Measurements from ENCODE around the gene UNG. TPM values are rescaled to one million over a fixed set of nuclear protein-coding genes. Genes with fewer than 3 reads are reported as not detected.

UNG gene
- total RNA-seq, 1 donor from 2014 or later: 13.3 TPM

DNA sequence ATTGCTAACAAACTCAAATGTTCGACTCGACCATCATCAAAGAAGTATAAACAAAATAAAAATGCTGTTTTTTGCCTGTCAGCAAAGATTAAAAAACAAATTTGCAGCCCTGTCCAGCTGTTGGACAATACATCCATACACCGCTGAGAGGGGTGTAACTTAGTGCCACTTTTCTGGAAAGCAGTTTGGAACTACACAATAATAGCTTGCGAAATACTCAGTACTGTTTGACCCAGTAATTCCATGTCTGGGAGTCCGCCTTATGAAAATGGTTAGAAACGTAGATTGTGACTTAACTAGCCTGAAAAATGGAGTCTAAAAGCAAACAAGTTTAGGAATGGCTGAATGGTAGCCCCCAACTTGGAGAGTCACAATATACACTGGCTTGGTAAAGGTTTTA, 38.6 kb upstream of the UNG start:
- DNase-seq (no peak), ATAC-seq (ENCODE audit: low read depth) (no peak)
- ChIA-PET POLR2A (no interaction called here), CTCF (no interaction called here)
- Mint-ChIP-seq H3K4me1 (peaks cover 7% of the 10 kb centered on the region), H3K36me3 (ENCODE audit: low read depth) (peaks cover 29% of the 10 kb centered on the region), H3K4me3 (no peak overlapping the region), H3K9me3 (no peaks in the 10 kb centered on the region), H3K27me3 (no peaks in the 10 kb centered on the region), H3K27ac (no peak overlapping the region)
- intact Hi-C loops (cut with micrococcal nuclease): no loop called here
- TF ChIP-seq, protein P1, sequence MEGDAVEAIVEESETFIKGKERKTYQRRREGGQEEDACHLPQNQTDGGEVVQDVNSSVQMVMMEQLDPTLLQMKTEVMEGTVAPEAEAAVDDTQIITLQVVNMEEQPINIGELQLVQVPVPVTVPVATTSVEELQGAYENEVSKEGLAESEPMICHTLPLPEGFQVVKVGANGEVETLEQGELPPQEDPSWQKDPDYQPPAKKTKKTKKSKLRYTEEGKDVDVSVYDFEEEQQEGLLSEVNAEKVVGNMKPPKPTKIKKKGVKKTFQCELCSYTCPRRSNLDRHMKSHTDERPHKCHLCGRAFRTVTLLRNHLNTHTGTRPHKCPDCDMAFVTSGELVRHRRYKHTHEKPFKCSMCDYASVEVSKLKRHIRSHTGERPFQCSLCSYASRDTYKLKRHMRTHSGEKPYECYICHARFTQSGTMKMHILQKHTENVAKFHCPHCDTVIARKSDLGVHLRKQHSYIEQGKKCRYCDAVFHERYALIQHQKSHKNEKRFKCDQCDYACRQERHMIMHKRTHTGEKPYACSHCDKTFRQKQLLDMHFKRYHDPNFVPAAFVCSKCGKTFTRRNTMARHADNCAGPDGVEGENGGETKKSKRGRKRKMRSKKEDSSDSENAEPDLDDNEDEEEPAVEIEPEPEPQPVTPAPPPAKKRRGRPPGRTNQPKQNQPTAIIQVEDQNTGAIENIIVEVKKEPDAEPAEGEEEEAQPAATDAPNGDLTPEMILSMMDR (IDR thresholded peaks at IDR 0.05): no peak

DNA sequence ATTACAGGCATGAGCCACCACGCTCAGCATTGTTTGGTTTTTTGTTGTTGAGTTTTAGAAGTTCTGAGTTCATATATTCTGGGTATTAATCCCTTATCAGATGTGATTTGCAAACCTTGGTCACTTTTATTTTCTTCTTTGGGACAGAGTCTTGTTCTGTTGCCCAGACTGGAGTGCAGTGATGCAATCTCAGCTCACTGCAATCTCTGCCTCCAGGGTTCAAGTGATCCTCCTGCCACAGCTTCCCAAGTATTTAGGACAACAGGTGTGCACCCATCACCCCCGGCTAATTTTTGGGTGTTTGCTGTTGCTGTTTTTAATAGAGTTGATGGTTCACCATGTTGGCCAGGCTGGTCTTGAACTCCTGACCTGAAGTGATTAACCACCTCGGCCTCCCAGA, 33.3 kb upstream of the UNG start:
- Mint-ChIP-seq H3K27me3 (no peaks in the 10 kb centered on the region), H3K36me3 (ENCODE audit: low read depth) (peaks cover 30% of the 10 kb centered on the region), H3K4me3 (no peak overlapping the region), H3K27ac (no peak overlapping the region), H3K9me3 (no peaks in the 10 kb centered on the region), H3K4me1 (peaks cover 2% of the 10 kb centered on the region)
- ChIA-PET POLR2A (no interaction called here), CTCF (no interaction called here)
- ATAC-seq (ENCODE audit: low read depth) (no peak), DNase-seq (no peak)
- TF ChIP-seq, protein P1 (IDR thresholded peaks at IDR 0.05): no peak
- intact Hi-C loops (cut with micrococcal nuclease): no loop called here

DNA sequence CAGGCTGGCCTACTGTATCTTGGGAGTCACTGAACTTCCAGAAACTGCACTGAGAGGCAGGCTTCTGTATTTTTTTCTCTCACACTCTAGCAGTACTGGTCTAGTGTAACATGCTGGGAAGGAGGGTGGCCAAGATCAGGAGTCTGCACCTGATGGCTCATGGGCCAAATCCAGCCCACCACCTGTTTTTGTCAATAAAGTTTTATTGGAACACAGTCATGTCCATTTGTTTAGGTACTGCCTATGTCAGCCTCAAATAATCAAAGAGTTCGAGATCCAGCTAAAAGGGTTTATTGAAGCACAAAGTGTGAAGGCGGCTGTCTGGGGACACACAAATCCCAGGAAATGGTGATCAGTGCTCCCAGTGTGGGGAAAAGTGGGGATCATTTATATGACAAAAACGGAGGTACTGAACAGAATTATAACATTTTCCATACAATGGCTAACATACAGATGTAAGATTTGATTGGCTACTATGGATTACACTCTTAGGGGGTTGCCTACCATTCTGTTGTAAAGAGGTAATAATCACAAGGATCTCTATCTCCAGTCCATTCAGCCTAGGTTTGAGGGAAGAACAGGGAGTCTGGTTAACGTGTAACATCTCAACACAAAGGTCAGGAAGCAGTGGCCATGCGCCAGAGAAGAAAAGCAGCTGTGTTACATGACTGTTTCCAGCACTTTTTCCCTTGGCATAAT, 32.1 kb upstream of the UNG start:
- CTCF ChIA-PET: no interaction called here
- Mint-ChIP-seq H3K36me3 (ENCODE audit: low read depth) (peaks cover 35% of the 10 kb centered on the region), H3K9me3 (no peaks in the 10 kb centered on the region), H3K27ac (no peak overlapping the region), H3K27me3 (no peaks in the 10 kb centered on the region), H3K4me3 (no peak overlapping the region), H3K4me1 (peaks cover 2% of the 10 kb centered on the region)
- POLR2A ChIA-PET: no interaction called here
- ATAC-seq (ENCODE audit: low read depth) (no peak), DNase-seq (no peak)
- TF ChIP-seq, protein P1 (IDR thresholded peaks at IDR 0.05): no peak
- intact Hi-C loops (cut with micrococcal nuclease): no loop called here

DNA sequence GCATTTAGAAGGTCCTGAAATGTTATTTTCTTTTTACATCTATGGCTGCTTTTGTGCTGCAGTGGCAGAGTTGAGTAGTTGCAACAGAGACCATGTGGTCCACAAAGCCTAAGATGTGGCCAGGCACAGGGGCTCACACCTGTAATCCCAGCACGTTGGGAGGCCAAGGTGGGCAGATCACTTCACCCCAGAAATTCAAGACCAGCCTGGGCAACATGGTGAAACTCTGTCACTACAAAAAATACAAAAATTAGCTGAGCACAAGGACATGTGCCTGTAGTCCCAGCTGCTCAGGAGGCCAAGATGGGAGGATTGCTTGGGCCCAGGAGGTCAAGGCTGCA, 31.6 kb upstream of the UNG start:
- Mint-ChIP-seq H3K27ac (no peak overlapping the region), H3K9me3 (no peaks in the 10 kb centered on the region), H3K4me3 (no peak overlapping the region), H3K27me3 (no peaks in the 10 kb centered on the region), H3K36me3 (ENCODE audit: low read depth) (peaks cover 38% of the 10 kb centered on the region), H3K4me1 (peaks cover 2% of the 10 kb centered on the region)
- POLR2A ChIA-PET: no interaction called here
- intact Hi-C loops (cut with micrococcal nuclease): no loop called here
- TF ChIP-seq, protein P1 (IDR thresholded peaks at IDR 0.05): no peak
- CTCF ChIA-PET: no interaction called here
- DNase-seq (no peak), ATAC-seq (ENCODE audit: low read depth) (no peak)

DNA sequence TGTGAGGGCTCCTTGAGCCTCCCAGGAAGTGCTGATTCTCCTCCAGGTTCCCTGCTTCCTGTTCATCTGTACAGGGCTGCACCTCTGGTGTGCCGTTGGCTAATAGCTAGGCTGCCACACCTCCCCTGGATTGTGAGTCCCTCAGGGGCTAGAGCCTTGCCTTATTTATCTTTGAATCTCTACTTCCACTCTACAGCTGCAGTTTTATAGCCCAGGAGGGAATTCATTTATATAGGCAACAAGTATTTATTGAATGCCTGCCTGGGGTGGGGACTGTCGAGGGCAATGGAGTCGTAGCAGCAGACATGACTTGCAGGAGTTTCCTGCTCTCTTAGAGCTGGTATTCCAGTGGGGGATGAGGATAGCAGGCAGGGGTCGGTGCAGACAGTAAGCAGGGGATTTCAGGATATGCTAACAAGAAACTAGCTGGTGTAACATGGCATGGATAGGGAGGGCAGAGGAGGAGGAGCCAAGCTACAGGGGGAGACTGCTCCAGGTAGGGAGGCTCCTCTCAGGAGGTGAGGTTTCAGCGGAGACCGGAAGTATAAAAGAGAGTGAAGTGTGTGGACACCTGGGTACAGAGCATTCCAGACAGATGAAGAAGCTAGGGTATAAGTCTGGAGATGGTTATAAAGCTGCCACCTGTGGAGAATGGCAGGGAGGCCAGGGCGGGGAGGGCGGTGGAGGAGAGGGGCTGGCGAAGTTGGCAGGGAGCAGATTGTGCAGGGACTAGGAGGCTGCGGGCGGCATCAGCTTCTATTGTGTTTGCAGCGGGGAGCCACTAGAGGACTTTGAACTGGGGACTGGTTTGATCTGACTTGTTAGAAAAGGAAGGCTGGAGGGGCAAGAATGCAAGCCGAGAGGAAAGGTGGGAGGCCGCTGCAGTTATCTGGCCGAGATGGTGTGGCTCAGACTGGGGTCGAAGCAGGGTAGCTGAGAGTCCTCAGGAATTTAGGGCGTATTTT, 27.8 kb upstream of the UNG start:
- Mint-ChIP-seq H3K9me3 (peaks cover under 1% of the 10 kb centered on the region), H3K4me3 (no peak overlapping the region), H3K27ac (no peak overlapping the region), H3K27me3 (no peaks in the 10 kb centered on the region), H3K36me3 (ENCODE audit: low read depth) (peaks cover 69% of the 10 kb centered on the region), H3K4me1 (no peaks in the 10 kb centered on the region)
- intact Hi-C loops (cut with micrococcal nuclease): no loop called here
- POLR2A ChIA-PET: interaction anchor here (0.5 kb wide), 1 partner anchor 188 kb away, joined by 3 read pairs; no protein-coding TSS in a partner anchor
- TF ChIP-seq, protein P1 (IDR thresholded peaks at IDR 0.05): no peak
- DNase-seq (no peak), ATAC-seq (ENCODE audit: low read depth) (no peak)
- CTCF ChIA-PET: interaction anchor here (0.6 kb wide), 1 partner anchor 43 kb away, joined by 3 read pairs; no protein-coding TSS in a partner anchor

Data from activated B cell treated with CpG ODN at 0.5 μM for 24 hours (primary cell).